Endothelial cell of umbilical vein (primary cell): Measurements from ENCODE around the gene PTPN20. TPM values are rescaled to one million over a fixed set of nuclear protein-coding genes. Genes with fewer than 3 reads are reported as not detected.
"Not testable (repeated sequence)": the region's sequence is repeated elsewhere in the genome, so short reads cannot be mapped to it uniquely, and the experiment has no call there.

Experiments
- BruUV-seq: library from RNA; stranded (reverse); fragments of 400-500 nt; replicated peaks from 2 replicates; lab custom pipeline; 2021; lab: Mats Ljungman, UMichigan
- CTCF ChIA-PET: fragments of 300-600, 350-600 bp; sonication (Branson Sonifier 250); formaldehyde crosslinking; loops from one replicate; lab custom pipeline; 2021; ENCODE audit warnings: antibody characterized with exemption, inconsistent platforms; lab: Charles Lee
- POLR2A ChIA-PET: fragments of 300-600, 350-600 bp; sonication (Branson Sonifier 250); formaldehyde crosslinking; loops from one replicate; lab custom pipeline; 2021; ENCODE audit warnings: antibody characterized with exemption, inconsistent platforms; lab: Charles Lee
- DNase-seq: peaks from one replicate; pipeline ENCODE4 v3.0.0-alpha.2; 2011; ENCODE audit warnings: low read depth, low spot score
- FAIRE-seq: peaks from 2 replicates; lab custom pipeline; 2011; peaks lifted over from hg19 to GRCh38; lab: Jason Lieb, UNC
- H2AFZ ChIP-seq: 2 replicates; pipeline ENCODE4 v1.6.0; 2012; ENCODE audit warnings: low read depth, low read length, control low read depth, inconsistent platforms
- H3K27ac ChIP-seq: 2 replicates; pipeline ENCODE4 v1.5.1; 2011; ENCODE audit warnings: low read depth, mild to moderate bottlenecking, control low read depth, low read length, moderate library complexity; ENCODE audit not compliant: insufficient read depth
- H3K27me3 ChIP-seq, 2 experiments: 2 replicates each; pipeline versions ENCODE4 v1.6.0 to v1.6.1; 2011; ENCODE audit warnings: low read length in 2 of 2, mixed read lengths in 1 of 2; ENCODE audit not compliant: control insufficient read depth in 2 of 2, insufficient read depth in 2 of 2
- H3K36me3 ChIP-seq, 2 experiments: 2 replicates in 1 of 2; 3 replicates in 1 of 2; pipeline ENCODE4 v1.5.1; 2011; ENCODE audit warnings: low read length in 2 of 2, mild to moderate bottlenecking in 1 of 2, moderate library complexity in 1 of 2; ENCODE audit not compliant: control insufficient read depth in 2 of 2, insufficient read depth in 2 of 2; ENCODE audit errors: extremely low read depth in 1 of 2
- H3K4me1 ChIP-seq: 3 replicates; pipeline ENCODE4 v1.5.1; 2011; ENCODE audit warnings: mild to moderate bottlenecking, low read length; ENCODE audit not compliant: control insufficient read depth, insufficient read depth; ENCODE audit errors: extremely low read depth
- H3K4me2 ChIP-seq: 2 replicates; pipeline ENCODE4 v1.6.1; 2011; ENCODE audit warnings: low read length, control low read depth, mixed read lengths; ENCODE audit not compliant: insufficient read depth
- H3K4me3 ChIP-seq, 3 experiments: fragments of 200-600 bp in 1 of 3; sonication (generic), shearing (Covaris generic) in 1 of 3; replicated peaks in 1 of 3; 2 replicates each; pipeline ENCODE4 v1.5.1; 2011 to 2016; ENCODE audit warnings: control low read depth in 3 of 3, low read length in 3 of 3, mild to moderate bottlenecking in 2 of 3, inconsistent platforms in 1 of 3, low read depth in 1 of 3, moderate library complexity in 1 of 3; ENCODE audit not compliant: insufficient read depth in 1 of 3
- H3K79me2 ChIP-seq: 2 replicates; pipeline ENCODE4 v1.6.0; 2012; ENCODE audit warnings: low read length, inconsistent platforms; ENCODE audit not compliant: control insufficient read depth, insufficient read depth
- H3K9ac ChIP-seq: replicated peaks from 2 replicates; pipeline ENCODE3; 2011; ENCODE audit warnings: low read length, control low read depth; ENCODE audit not compliant: insufficient read depth; ENCODE audit errors: extremely low read depth
- H3K9me1 ChIP-seq: replicated peaks from 3 replicates; pipeline ENCODE4 v1.6.0; 2011; ENCODE audit warnings: mild to moderate bottlenecking, low read length; ENCODE audit not compliant: control insufficient read depth, insufficient read depth; ENCODE audit errors: extremely low read depth
- H3K9me3 ChIP-seq: replicated peaks from 2 replicates; pipeline ENCODE4 v1.5.1; 2012; ENCODE audit warnings: low read length, inconsistent platforms; ENCODE audit not compliant: control insufficient read depth, insufficient read depth
- H4K20me1 ChIP-seq: replicated peaks from 2 replicates; pipeline ENCODE3; 2011; ENCODE audit warnings: mild to moderate bottlenecking, low read length; ENCODE audit not compliant: control insufficient read depth, insufficient read depth; ENCODE audit errors: extremely low read depth
- dilution Hi-C: fragments of 300-500 bp; cut with MboI; formaldehyde crosslinking; loops from one replicate; pipeline ENCODE4 v1.15.0; 2019; ENCODE audit warnings: low sequenced_read_pairs; ENCODE audit not compliant: extremely low pct_ligation_motif_present
- intact Hi-C: fragments of 100-400 bp; cut with micrococcal nuclease; formaldehyde crosslinking; loops from one replicate; pipeline ENCODE4 v1.10.0; 2022
- polyA plus RNA-seq, 4 experiments: library from polyadenylated mRNA; depleted of rRNA in 3 of 4; stranded (reverse) in 3 of 4; unstranded in 1 of 4; fragments of >200 nt; gene quantifications; 2 replicates each; pipeline versions ENCODE4 v1.2.1 to v1.2.3, GENCODE V29; 2011 to 2012; ENCODE audit warnings: missing spikeins in 1 of 4
- total RNA-seq: library from RNA; stranded (reverse); gene quantifications from 2 replicates; pipeline ENCODE4 v1.2.3, GENCODE V29; 2021
- TF ChIP-seq, protein P1 (sequence below), 2 donors: IDR thresholded peaks; 1 replicate in 1 of 2; 2 replicates in 1 of 2; pipeline ENCODE4 v1.5.1; 2011; ENCODE audit warnings: low read length in 2 of 2, mild to moderate bottlenecking in 2 of 2, moderate library complexity in 2 of 2, control low read depth in 1 of 2, inconsistent platforms in 1 of 2, low read depth in 1 of 2; ENCODE audit not compliant: insufficient read depth in 1 of 2; ENCODE audit errors: extremely low read depth in 1 of 2

PTPN20 gene
- total and polyA plus RNA-seq, 2 donors (not counting 3 experiments of a cell fraction or from before 2014, with no cell fraction given), result 0.27 TPM; not detected in 1

DNA sequence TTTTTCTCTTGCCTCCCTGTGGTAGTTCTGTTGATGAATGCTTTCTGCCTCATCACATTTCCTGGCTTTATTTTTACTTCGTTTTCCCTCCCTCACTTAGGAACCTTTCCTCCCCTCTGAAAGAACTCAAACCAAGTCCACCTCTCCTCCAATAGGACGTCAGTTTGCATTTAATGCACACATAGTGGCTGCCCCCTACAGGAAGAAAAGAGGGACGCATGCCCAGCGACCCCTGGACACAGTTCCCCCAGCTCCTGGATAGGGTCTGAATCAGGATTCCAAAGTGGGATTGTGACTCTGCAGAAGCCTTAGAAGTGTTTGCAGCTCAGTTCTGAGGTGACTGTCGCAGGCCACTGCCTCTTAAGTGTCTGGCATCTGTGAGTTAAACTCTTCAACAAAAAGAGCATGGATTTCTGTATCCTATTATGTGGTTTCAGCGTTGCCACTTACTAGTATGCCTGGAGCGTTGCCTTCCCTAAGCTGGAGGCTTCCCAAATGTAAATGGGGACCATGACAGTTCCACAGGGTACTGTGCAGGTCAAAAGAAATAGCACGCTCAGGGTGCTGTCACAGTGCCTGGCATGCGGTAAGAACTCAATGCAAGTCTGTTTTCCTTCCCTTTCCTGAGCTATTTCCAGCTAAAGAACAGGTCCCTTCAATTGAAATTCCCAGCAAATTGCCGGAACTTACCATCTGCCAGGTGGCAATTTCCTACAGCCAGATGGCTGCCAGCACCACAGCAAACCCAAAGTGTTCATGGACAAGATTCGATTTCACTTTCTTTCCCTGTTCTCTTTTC is 20.2 kb upstream of the PTPN20 start:
- H3K36me3 ChIP-seq, H4K20me1 ChIP-seq, CTCF ChIA-PET, dilution Hi-C loops, H3K4me1 ChIP-seq, H2AFZ ChIP-seq, H3K79me2 ChIP-seq, H3K4me3 ChIP-seq, FAIRE-seq, intact Hi-C loops, H3K27ac ChIP-seq, H3K9me1 ChIP-seq, DNase-seq, POLR2A ChIA-PET, H3K9ac ChIP-seq, H3K27me3 ChIP-seq, BruUV-seq, H3K4me2 ChIP-seq, H3K9me3 ChIP-seq: not testable (repeated sequence)
- TF ChIP-seq, protein P1, sequence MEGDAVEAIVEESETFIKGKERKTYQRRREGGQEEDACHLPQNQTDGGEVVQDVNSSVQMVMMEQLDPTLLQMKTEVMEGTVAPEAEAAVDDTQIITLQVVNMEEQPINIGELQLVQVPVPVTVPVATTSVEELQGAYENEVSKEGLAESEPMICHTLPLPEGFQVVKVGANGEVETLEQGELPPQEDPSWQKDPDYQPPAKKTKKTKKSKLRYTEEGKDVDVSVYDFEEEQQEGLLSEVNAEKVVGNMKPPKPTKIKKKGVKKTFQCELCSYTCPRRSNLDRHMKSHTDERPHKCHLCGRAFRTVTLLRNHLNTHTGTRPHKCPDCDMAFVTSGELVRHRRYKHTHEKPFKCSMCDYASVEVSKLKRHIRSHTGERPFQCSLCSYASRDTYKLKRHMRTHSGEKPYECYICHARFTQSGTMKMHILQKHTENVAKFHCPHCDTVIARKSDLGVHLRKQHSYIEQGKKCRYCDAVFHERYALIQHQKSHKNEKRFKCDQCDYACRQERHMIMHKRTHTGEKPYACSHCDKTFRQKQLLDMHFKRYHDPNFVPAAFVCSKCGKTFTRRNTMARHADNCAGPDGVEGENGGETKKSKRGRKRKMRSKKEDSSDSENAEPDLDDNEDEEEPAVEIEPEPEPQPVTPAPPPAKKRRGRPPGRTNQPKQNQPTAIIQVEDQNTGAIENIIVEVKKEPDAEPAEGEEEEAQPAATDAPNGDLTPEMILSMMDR (IDR thresholded peaks at IDR 0.05; ENCODE audit: extremely low read depth in 1 of 2, insufficient read depth in 1 of 2, low read depth in 1 of 2, low read length in 2 of 2), result peak in 1 of 2 donors; percentile 5

DNA sequence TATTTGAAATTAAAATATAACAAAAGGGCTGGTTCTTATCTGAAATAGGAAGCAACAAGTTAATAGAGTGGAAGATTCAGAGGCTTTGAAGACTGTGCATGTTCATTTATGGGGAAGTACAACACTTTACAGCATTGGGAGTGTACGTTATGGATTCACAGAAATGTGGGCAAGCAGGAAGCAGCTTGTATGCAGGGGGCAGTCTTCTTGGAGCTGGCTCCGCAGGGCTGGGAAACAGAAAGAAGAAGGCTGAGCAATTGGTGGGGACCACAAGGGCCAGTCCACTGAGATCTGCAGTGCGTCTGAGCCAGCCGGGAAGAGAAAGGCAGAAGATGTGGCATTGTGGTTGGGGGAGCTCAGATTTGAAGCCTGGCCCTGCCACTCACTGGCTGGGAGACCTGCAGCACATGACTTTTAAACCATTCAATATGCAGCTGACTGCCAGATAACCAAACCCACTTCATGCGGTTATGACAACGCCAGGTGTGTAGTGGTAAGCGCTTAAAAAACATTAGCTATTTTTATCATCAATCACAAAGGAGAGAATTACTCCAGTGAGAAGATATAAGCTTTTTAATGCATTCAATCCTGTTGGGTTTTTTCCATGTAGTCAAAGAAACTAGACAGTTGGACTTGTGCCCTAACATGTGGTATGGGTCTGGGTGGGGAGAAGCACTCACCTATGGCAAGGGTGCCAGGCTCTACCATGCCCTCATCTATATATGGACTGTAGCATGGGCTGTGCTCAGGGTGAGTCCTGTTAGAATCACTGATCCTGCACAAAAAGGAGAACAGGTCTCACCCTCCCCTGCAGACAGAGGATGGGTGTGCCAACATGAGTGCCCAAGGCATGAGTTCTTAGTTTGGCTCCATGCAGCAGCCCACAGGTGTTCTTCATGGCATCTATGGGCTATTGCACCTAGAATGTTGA is 14.2 kb upstream of the PTPN20 start:
- H3K27ac ChIP-seq, intact Hi-C loops, DNase-seq, BruUV-seq, H3K4me1 ChIP-seq, dilution Hi-C loops, CTCF ChIA-PET, POLR2A ChIA-PET, H3K4me2 ChIP-seq, H3K4me3 ChIP-seq, H4K20me1 ChIP-seq, H3K9me1 ChIP-seq, H3K9ac ChIP-seq, H3K27me3 ChIP-seq, H2AFZ ChIP-seq, H3K79me2 ChIP-seq, FAIRE-seq, H3K9me3 ChIP-seq, H3K36me3 ChIP-seq: not testable (repeated sequence)

DNA sequence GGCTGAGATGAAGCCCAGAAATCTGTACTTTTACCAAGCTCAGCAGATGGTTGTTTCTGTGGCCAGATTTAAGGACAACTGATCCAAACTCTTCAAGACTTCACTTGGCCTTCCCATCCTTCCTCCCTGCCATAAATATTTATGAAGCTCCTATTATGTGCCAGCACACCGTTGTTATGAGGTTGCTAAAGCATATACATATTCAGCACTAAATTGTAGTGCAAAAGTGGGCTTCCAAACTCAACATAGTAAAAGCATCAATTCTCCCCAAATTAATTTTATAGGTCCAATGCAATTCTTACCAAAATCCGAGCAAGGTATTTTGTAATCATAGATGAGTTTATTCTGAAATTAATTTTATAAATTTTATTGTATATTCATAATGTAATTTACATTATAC is 10.0 kb upstream of the PTPN20 start:
- H4K20me1 ChIP-seq, H3K9me3 ChIP-seq, POLR2A ChIA-PET, H3K27me3 ChIP-seq, DNase-seq, CTCF ChIA-PET, H3K4me1 ChIP-seq, H3K4me2 ChIP-seq, BruUV-seq, H3K27ac ChIP-seq, H2AFZ ChIP-seq, H3K36me3 ChIP-seq, FAIRE-seq, H3K79me2 ChIP-seq, H3K9ac ChIP-seq, H3K9me1 ChIP-seq, H3K4me3 ChIP-seq, dilution Hi-C loops, intact Hi-C loops: not testable (repeated sequence)
